K562 (cell line): Measurements from ENCODE around the gene ACACB. TPM values are rescaled to one million over a fixed set of nuclear protein-coding genes. Genes with fewer than 3 reads are reported as not detected.

Experiments
- ELF2 ChIP-seq: fragments of 250-450 bp; sonication (Bioruptor Pico); IDR thresholded peaks from 2 replicates; pipeline ENCODE4 v1.5.0; 2021; ENCODE audit warnings: mild to moderate bottlenecking
- JUNB ChIP-seq: fragments of 450-650 bp; formaldehyde crosslinking; conservative IDR thresholded peaks from 2 replicates; pipeline ENCODE4 v1.4.0; 2020; ENCODE audit warnings: mild to moderate bottlenecking
- MITF ChIP-seq: IDR thresholded peaks from 2 replicates; pipeline ENCODE4 v1.6.1; 2014; ENCODE audit warnings: antibody characterized with exemption
- PHB ChIP-seq: fragments of 250-450 bp; sonication (Bioruptor Pico); IDR thresholded peaks from 2 replicates; pipeline ENCODE4 v1.5.0; 2021
- SMAD2 ChIP-seq: fragments of 150-350 bp; IDR thresholded peaks from 2 replicates; pipeline ENCODE4 v1.6.1; 2014; ENCODE audit warnings: low read depth, mild to moderate bottlenecking, low read length
- ZBTB26 ChIP-seq: fragments of 450-650 bp; formaldehyde crosslinking; IDR thresholded peaks from 2 replicates; pipeline ENCODE4 v1.4.0; 2022; ENCODE audit warnings: missing genetic modification characterization
- ZNF586 ChIP-seq: fragments of 450-650 bp; formaldehyde crosslinking; conservative IDR thresholded peaks from 2 replicates; pipeline ENCODE4 v1.4.0; 2020; ENCODE audit warnings: mild to moderate bottlenecking, moderate library complexity
- polyA plus RNA-seq, 8 experiments: library from polyadenylated mRNA; depleted of rRNA in 4 of 8; stranded (reverse) in 5 of 8; unstranded in 3 of 8; fragments of >200 nt; fragmentation: Nextera tagmentation in 2 of 8; fragmentation: Illumina TruSeq in 1 of 8; extraction: Ambion mirVana in 2 of 8; extraction: Trizol in 1 of 8; gene quantifications; 2 replicates each; pipeline versions ENCODE4 v1.2.1 to v1.2.3, GENCODE V29; 2011 to 2014; ENCODE audit warnings: inconsistent platforms in 1 of 8, missing spikeins in 1 of 8
- total RNA-seq, 7 experiments: library from RNA; depleted of rRNA in 6 of 7; stranded (reverse); fragments of >200 nt in 6 of 7; fragmentation: Illumina TruSeq in 2 of 7; extraction: Trizol in 2 of 7; gene quantifications; 2 replicates each; pipeline versions ENCODE4 v1.2.1 to v1.2.3, GENCODE V29; 2011 to 2021; ENCODE audit warnings: low replicate concordance in 1 of 7

The ACACB gene
- total and polyA plus RNA-seq, 9 of the 15 experiments (the other 6 are each of a cell fraction or from before 2014, with no cell fraction given) = 0.10 to 2.5 (median 0.83) TPM

DNA sequence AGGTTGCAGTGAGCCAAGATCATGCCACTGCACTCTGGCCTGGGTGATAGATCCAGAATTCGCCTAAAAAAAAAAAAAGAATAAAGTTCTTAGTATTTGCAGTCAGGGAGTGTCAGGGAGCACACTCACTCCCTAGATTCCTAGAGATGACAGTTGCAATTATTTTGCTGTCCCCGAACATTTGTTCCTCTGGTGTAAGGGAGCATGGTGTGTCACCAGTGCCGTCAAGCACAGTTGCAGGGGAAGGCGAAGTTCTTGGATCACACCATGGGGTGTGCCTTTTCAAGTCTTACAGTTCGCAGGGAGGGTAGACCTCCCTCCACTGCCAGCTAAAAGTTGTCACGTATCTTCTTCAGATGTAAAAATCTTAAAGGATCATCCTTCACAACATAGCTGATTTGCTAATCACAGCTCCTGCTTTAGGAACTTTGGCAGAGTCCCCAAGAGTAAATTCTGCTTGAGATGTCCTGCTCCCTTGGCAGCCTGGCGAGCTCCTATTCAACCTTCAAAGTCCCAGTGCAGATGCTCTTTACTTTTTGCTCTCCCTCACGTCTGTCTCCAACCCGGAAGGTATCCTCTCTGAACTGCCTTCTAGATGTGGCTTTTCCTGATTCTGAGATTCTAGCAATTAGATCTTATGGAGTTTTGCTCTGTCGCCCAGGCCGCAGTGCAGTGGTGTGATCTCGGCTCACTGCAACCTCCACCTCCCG, 11.3 kb downstream of the ACACB start (continued):
- TF ChIP-seq ZBTB26 = no peak
- TF ChIP-seq ELF2 (CRISPR knock-in tag) = no peak
- no peak for TF ChIP-seq JUNB (CRISPR knock-in tag)
- no peak for TF ChIP-seq MITF
- TF ChIP-seq ZNF586 = no peak
- no peak for TF ChIP-seq SMAD2
- TF ChIP-seq PHB (CRISPR knock-in tag) = no peak
